ENCODE data around the gene PCSK5.
"Not testable (repeated sequence)": the region's sequence is repeated elsewhere in the genome, so short reads cannot be mapped to it uniquely, and the experiment has no call there.

Gene PCSK5

DNA sequence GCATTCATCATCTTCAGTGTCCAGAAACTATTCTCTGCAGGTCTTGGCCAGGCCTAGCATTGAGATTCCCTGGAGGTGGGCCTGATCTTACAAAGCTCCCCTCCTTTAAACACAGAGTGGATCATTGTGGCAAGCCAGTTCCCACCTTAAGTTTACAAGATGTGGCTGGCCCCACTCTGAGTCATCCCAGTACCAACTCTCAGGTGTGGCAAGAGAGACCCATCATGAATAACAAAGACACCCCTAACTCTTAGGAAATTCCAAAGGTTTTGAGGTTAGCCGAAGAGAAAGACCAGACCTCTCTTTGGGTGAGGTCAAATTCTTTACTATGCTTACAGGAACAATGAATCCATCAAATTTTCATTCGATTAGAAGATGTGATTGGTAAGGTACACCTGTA, 425.6 kb downstream of the PCSK5 start:
- DNase-seq: no peak

DNA sequence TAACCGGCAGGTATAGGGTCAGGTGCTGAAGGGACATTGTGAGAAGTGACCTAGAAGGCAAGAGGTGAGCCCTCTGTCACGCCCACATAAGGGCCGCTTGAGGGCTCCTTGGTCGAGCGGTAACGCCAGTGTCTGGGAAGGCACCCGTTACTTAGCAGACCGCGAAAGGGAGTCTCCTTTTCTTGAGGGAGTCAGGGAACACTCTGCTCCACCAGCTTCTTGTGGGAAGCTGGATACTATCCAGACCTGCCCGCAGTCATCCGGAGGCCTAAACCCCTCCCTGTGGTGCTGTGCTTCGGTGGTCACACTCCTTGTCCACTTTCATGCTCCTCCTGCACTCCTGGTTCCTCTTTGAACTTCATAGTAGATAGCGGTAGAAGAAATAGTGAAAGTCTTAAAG, 429.0 kb downstream of the PCSK5 start:
- DNase-seq: not testable (repeated sequence)

DNA sequence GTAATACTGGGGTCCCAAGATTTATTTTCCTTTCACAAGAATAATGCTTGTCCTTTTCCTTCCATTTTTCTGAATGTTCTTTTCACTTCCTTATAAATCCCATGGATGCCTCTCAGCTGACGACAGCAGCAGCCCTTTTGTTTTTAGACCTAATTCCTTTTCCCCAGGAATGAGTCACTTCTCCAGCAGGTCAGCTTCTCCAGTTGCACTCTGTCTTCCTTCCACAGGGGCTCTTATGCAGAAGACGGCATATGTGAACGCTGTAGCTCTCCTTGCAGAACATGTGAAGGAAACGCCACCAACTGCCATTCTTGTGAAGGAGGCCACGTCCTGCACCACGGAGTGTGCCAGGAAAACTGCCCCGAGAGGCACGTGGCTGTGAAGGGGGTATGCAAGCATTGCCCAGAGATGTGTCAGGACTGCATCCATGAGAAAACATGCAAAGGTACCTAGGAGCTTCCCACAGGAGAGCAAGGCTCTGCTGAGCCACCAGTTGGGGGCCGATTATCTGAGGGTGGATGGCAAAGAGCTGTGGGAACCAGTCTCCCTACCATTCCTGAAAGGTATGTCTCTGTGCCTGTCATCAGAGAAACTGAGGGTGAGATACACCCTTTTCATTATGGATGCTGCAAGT, 430.8 kb downstream of the PCSK5 start:
- DNase-seq: no peak

DNA sequence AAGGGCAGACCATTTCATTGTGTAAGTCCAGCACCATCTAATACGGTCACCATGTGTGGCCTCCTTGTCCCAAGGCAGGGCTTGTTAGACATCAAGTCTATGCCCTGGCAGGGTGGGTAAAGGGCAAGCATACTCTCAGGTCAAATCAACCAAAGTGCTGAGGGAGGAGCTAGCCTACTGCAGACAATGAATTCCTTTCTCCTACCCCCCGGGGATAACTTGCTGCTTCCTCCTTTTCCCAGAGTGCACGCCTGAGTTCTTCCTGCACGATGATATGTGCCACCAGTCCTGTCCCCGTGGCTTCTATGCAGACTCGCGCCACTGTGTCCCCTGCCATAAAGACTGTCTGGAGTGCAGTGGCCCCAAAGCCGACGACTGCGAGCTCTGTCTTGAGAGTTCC, 432.3 kb downstream of the PCSK5 start:
- DNase-seq: no peak

- no peak for DNase-seq
Measured at GRCh38 chr9:76323490-76323889, 433.0 kb downstream of the PCSK5 start.

GRCh38 chr9:76324030-76324429, 433.6 kb downstream of the PCSK5 start:
- not testable (repeated sequence) for DNase-seq

GRCh38 chr9:76330034-76330433, 439.6 kb downstream of the PCSK5 start:
- no peak for DNase-seq

GRCh38 chr9:76333388-76333787, 442.9 kb downstream of the PCSK5 start:
- no peak for DNase-seq

- DNase-seq: no peak
Measured at GRCh38 chr9:76333964-76334363, 443.5 kb downstream of the PCSK5 start.

GRCh38 chr9:76336027-76336426, 445.6 kb downstream of the PCSK5 start:
- no peak for DNase-seq

DNA sequence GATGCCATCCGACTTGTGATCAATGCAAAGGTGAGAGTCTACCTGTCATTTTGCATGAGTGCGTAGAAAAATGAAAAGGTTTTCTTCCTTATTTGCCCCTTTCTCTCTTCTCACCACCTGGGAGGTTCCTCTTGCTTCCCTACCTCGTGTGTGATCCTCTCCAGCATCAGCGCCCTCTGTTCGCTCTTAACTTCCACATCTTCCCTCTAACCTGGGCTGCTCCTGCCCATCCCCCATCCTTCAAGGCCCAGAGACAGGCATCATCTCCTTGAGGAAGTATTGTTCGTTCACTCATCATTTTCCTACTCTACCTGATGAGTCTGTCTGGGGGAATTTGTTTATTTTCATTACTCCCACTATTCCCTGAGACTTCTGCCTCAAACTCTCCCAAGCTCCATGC, 447.9 kb downstream of the PCSK5 start:
- DNase-seq: no peak

GRCh38 chr9:76341616-76342015, 451.1 kb downstream of the PCSK5 start:
- no peak for DNase-seq

DNA sequence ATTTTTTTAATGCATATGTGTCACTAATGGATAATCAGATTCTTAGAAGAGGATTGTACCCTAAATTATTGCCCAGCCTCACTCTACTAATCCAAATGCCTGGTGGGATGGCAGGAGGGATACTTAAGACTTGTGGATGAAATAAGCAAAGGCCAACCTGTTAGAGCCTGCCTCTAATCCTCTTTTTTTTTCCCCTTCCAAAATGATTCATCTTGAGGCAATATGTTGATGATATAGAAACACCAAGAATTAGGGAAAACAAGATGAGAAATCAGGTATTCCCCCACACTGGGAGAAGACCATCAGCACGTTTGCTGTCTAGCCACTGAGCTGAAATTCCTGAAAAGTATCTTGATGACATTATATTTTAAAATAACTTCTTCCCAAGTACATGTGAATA, 451.7 kb downstream of the PCSK5 start:
- DNase-seq: no peak

GRCh38 chr9:76342858-76343257, 452.4 kb downstream of the PCSK5 start:
- DNase-seq: no peak

DNA sequence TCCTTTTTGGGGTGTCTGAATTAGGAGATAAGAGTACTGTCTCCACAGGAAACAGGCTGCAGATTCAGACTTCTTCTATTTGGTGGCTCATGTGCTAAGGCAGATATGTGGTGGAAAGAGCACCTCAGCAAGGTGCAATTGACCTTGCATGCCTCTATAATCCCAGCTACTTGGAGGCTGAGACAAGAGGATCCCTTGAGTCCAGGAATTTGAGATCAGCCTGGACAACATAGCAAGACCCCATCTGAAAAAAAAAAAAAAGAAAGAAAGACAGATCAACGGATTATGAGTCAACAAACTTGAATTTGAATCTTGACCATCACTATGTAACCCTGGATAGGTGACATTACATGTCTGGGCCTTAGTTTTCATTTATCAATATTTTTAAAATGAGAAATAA, 459.4 kb downstream of the PCSK5 start:
- DNase-seq: no peak

DNA sequence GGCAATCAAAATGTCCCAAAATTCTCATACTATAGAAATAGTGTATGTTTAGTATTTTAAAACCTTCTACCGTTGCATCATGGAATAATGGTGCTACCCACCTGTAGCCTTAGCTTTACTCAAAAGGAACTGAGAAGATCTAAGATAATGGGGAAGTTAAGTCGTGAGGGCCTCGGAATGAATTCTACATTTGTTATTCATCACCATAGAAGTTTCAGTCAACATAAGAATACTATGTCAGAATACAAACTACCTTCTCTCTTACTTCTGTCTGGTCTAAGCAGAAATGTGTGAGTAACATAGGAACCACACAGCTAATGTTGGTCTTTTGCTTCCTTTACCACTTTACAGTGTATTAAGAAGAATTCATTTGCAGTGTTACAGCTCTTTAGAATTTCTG, 460.5 kb downstream of the PCSK5 start:
- DNase-seq: no peak

GRCh38 chr9:76352026-76352620, 461.6 kb downstream of the PCSK5 start:
- no peak for DNase-seq

DNA sequence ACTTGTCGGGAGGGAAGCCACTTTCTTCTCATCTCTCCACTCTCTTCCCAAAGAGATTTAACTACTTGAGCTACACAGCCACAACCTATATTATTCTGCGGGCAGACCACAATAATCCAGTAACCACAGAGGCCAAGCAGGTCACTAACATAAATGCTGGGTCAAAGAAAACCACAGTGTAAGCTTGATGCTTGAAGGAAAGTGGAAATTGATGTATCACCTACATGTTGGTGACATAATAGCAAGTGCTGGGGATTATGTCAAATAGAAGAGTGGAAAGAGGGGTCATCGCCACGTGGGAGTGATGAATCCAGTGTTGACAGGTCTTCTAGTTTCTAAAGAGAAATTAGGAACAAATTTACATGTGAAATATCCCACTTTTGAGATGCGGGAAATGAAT, 462.8 kb downstream of the PCSK5 start:
- no peak for DNase-seq

DNA sequence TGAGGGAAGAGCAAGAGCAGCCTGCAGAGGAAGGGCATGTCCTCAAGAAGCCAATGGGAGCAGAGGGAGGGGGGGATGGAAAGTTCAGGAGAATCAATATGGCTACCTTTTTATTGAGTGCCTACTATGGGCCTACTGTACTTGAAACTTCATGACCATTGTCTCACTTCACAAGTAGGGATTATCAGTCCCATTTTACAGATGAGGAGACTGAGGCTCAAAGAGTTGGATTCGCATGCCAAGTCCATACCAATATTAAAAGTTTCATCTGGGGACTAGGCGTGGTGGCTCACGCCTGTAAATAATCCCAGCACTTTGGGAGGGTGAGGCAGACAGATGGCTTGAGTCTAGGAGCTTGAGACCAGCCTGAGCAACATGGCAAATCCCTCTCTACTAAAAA, 463.7 kb downstream of the PCSK5 start:
- DNase-seq: no peak

- no peak for DNase-seq
Measured at GRCh38 chr9:76355886-76356285, 465.4 kb downstream of the PCSK5 start.

DNA sequence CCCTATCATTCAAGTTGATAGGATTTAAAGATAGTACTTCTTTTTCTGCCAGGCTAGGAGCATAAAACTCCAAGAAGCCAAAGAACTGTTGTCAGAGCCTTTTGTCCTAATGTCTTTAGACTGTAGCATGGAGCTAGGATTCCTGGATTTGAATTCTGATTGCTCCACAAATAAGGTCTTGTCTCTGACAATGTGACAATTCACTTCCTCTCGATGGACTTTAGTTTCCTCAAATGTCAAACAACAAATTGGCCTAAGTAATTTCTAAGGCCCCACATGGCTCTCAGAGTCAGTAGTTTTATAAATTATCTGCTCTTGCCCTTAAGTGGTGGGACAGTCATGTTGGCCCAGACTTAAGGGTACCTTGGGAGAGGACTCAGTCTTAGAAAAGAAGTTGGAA, 467.1 kb downstream of the PCSK5 start:
- DNase-seq: no peak

DNA sequence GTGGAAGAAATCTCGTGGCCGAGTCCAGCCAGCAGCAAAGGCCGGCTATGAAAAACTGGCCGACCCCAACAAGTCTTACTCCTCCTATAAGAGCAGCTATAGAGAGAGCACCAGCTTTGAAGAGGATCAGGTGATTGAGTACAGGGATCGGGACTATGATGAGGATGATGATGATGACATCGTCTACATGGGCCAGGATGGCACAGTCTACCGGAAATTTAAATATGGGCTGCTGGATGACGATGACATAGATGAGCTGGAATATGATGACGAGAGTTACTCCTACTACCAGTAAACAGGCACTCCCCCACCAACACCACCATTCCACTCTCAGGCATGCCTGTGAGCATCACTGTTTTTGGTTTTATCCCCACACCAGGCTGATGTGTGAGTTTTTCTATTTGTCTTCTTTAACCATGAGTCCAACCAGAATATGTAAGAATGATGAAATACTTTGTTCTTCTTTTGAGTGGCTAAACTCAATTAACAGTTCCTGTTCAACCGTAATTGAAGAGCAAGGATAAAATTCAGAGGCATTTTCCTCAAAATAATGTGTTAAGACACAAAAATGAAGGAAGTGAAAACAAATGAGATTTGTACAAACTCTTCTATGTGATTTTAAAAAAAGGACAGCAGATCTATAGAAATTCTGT, 468.3 kb downstream of the PCSK5 start:
- no peak for DNase-seq

- DNase-seq: no peak
Measured at GRCh38 chr9:76359365-76359764, 468.9 kb downstream of the PCSK5 start.

GRCh38 chr9:76359766-76360165, 469.3 kb downstream of the PCSK5 start:
- no peak for DNase-seq
